Thyroid gland (tissue), 4 donors: ENCODE measurements around the gene BRSK2.

Experiments used
- CTCF ChIP-seq, 6 experiments: fragments of 200-600 bp in 3 of 6; fragments of 450-650 bp in 3 of 6; sonication (generic) in 3 of 6; IDR thresholded peaks; one replicate each; pipeline ENCODE4 v1.5.1; 2016 to 2019; ENCODE audit warnings: antibody characterized with exemption in 6 of 6, mild to moderate bottlenecking in 2 of 6, inconsistent platforms in 1 of 6, moderate library complexity in 1 of 6
- POLR2A ChIP-seq, 2 donors: fragments of 450-650 bp; IDR thresholded peaks; one replicate each; pipeline ENCODE4 v1.6.1; 2017; ENCODE audit warnings: antibody characterized with exemption in 2 of 2, mild to moderate bottlenecking in 2 of 2, moderate library complexity in 1 of 2

DNA sequence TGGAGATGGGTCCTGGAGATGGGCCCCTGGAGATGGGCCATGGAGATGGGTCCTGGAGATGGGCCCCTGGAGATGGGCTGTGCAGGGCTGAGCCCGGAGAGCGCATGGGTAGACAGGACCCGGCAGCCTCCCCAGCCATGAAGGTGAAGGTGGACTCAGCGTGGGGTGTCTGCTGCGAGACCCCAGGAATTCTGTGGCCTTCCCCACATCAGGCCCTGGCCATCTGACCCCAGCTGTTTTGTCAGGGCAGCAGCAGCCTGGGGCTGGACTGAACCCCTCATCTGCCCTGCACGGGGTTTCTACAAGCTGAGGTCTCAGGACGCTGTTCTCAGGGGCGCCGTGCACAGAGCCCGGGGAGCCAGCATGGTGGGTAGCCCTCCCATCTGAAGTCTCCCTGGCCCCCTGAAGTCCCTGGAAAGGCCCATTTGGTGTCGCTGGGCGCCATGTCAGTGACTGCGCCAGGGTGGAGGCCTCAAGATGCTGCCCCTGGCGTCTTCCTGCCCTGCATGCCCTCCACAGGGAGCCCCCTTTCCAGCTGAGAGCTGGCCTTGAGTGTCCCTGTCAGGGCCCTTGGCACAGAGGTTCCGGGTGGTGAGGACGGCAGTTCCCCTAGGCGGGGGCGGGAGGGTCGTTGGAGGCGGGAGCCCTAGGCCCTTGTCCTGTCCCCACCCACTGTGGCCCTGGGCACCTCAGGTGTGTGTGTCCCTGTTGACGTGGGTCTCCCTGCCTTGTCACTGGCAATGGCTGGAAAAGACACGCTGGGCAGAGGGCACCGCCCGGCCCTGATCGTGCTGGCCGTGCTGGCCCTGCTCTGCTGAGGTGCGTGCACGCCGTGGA, 5.4 kb downstream of the BRSK2 start:
- no peak for TF ChIP-seq POLR2A (IDR thresholded peaks at IDR 0.05)
- TF ChIP-seq CTCF (IDR thresholded peaks at IDR 0.05), result no peak
